ENCODE measurements around the gene TAS2R38.

GRCh38 chr7:141949911-141950310 lies 23.7 kb downstream of the TAS2R38 start:
- TF ChIP-seq POLR2A (IDR thresholded peaks at IDR 0.05) (no peak), CTCF (IDR thresholded peaks at IDR 0.05) (no peak)
